ENCODE results near the gene GPR180. TPM values are rescaled to one million over a fixed set of nuclear protein-coding genes. Genes with fewer than 3 reads are reported as not detected.

Gene GPR180
- total and polyA plus RNA-seq, 10 of the 15 experiments (the other 5 are each of a cell fraction or from before 2014, with no cell fraction given), result 1.6 to 7.2 (median 5.3) TPM

GRCh38 chr13:94667190-94667589, 65.5 kb downstream of the GPR180 start (continued):
- no peak for TF ChIP-seq ATF7 (IDR thresholded peaks at IDR 0.05; ENCODE audit: low read depth)
- no peak for TF ChIP-seq CBX5 (IDR thresholded peaks at IDR 0.05; ENCODE audit: low read depth)
- TF ChIP-seq TAF1 (IDR thresholded peaks at IDR 0.05; ENCODE audit: borderline replicate concordance, low read depth, low read length), result no peak
- no peak for TF ChIP-seq ELK1 (IDR thresholded peaks at IDR 0.05; ENCODE audit: low read depth, low read length)
- TF ChIP-seq WRNIP1 (IDR thresholded peaks at IDR 0.05; ENCODE audit: borderline replicate concordance, low read depth, low read length), result no peak
- no peak for TF ChIP-seq BACH1 (IDR thresholded peaks at IDR 0.05; ENCODE audit: borderline replicate concordance)
- no peak for TF ChIP-seq YBX1 (IDR thresholded peaks at IDR 0.05)
- TF ChIP-seq STAT3 (IDR thresholded peaks at IDR 0.05; ENCODE audit: low read depth, low read length), result no peak
- no peak for TF ChIP-seq NKRF (conservative IDR thresholded peaks at IDR 0.05)
- TF ChIP-seq RCOR1 (conservative IDR thresholded peaks at IDR 0.05; ENCODE audit: low read depth, low read length), result no peak

GRCh38 chr13:94672400-94672799, 70.7 kb downstream of the GPR180 start:
- no peak overlapping the region for H2AFZ ChIP-seq (ENCODE audit: control insufficient read depth, low read depth, low read length)
- 0% methylated on average over 2 of the region's 2 CpGs for WGBS (ENCODE audit: insufficient coverage, insufficient replicate concordance, low lambda C conversion rate, missing lambda C conversion rate)
- SMC1A ChIA-PET (ENCODE audit: uncharacterized antibody, unreplicated experiment), result interaction anchor here (0.5 to 1.7 kb wide), 8 partner anchors 10 to 748 kb away, joined by 3 to 7 read pairs (median 4); no protein-coding TSS in a partner anchor
- H3K4me3 ChIP-seq, result no peak overlapping the region
- CTCF ChIA-PET, result interaction anchor here (0.6 to 6.2 kb wide), 7 partner anchors 11 to 732 kb away, joined by 3 to 47 read pairs (median 6); no protein-coding TSS in a partner anchor
- ATAC-seq, result no peak
- TF ChIP-seq LARP7 (IDR thresholded peaks at IDR 0.05) (no peak), SIX5 (IDR thresholded peaks at IDR 0.05; ENCODE audit: low read depth, low read length, severe bottlenecking) (no peak), NKRF (conservative IDR thresholded peaks at IDR 0.05) (no peak), TCF7 (IDR thresholded peaks at IDR 0.05; ENCODE audit: borderline replicate concordance) (no peak)
- no peaks in the 10 kb centered on the region for H3K36me3 ChIP-seq (ENCODE audit: control insufficient read depth in 2 of 2, insufficient read depth in 2 of 2, low read length in 1 of 2)
- no peak overlapping the region for H3K9ac ChIP-seq (ENCODE audit: control insufficient read depth, insufficient read depth, low read length)
- no peaks in the 10 kb centered on the region for H4K20me1 ChIP-seq (ENCODE audit: control insufficient read depth, insufficient read depth)
- H3K27ac ChIP-seq (ENCODE audit: control insufficient read depth, insufficient read depth), result no peak overlapping the region
- RAD21 ChIA-PET (ENCODE audit: unreplicated experiment), result interaction anchor here (5.7 kb wide), 1 partner anchor 731 kb away, joined by 36 read pairs; no protein-coding TSS in a partner anchor
- H3K4me1 ChIP-seq (ENCODE audit: control insufficient read depth, insufficient read depth, low read length), result no peaks in the 10 kb centered on the region
- H3K27me3 ChIP-seq (replicated peaks in 1 of 2; ENCODE audit: control insufficient read depth in 2 of 2, insufficient read depth in 2 of 2, low read length in 1 of 2), result no peaks in the 10 kb centered on the region; a peak in 2 of 4 replicates
- FAIRE-seq, result no peak
- no TSS peak for BruUV-seq (replicated peaks)
- POLR2A ChIA-PET, result no interaction called here
- no peak overlapping the region for H3K4me2 ChIP-seq (ENCODE audit: control insufficient read depth, insufficient read depth)
- no peaks in the 10 kb centered on the region; the same call in 2 of the 3 replicates for H3K9me3 ChIP-seq (replicated peaks; ENCODE audit: control insufficient read depth, insufficient read depth, low read length)
- in situ Hi-C loops (cut with MboI), result loop anchor here (10.0 kb wide), 2 partner anchors 732 to 802 kb away; no protein-coding TSS in a partner anchor
- no peaks in the 10 kb centered on the region for H3K79me2 ChIP-seq (ENCODE audit: control insufficient read depth, insufficient read depth, low read length)
- intact Hi-C loops (cut with micrococcal nuclease; ENCODE audit: unreplicated experiment), result loop anchor here (10.0 kb wide), 2 partner anchors 282 to 512 kb away; no protein-coding TSS in a partner anchor
- DNase-seq (ENCODE audit: low read depth, low spot score), result no peak
